ENCODE measurements around the gene TEX14. TPM values are rescaled to one million over a fixed set of nuclear protein-coding genes. Genes with fewer than 3 reads are reported as not detected.
"Not testable (repeated sequence)": the region's sequence is repeated elsewhere in the genome, so short reads cannot be mapped to it uniquely, and the experiment has no call there.

The TEX14 gene
- total and polyA plus RNA-seq, 8 donors, result 0.47 to 2.1 (median 1.3) TPM

- TF ChIP-seq CTCF (IDR thresholded peaks at IDR 0.05), result no peak
- DNase-seq, result no peak
- no peak overlapping the region for H3K27ac ChIP-seq
- H3K4me1 ChIP-seq, result peaks cover 0 to 10% of the 10 kb centered on the region in 2 donors
- no peaks in the 10 kb centered on the region for H3K27me3 ChIP-seq
- H3K36me3 ChIP-seq, result no peaks in the 10 kb centered on the region
- no peak for ATAC-seq
- no peak overlapping the region for H3K4me3 ChIP-seq
- intact Hi-C loops (cut with DNase I), result no loop called here
- H3K9me3 ChIP-seq, result no peaks in the 10 kb centered on the region
Observed at GRCh38 chr17:58556833-58557250, 135.0 kb downstream of the TEX14 start.

GRCh38 chr17:58555109-58555508 is 136.7 kb downstream of the TEX14 start:
- DNase-seq; H3K36me3 ChIP-seq; ATAC-seq; H3K27me3 ChIP-seq; intact Hi-C loops (cut with DNase I); H3K27ac ChIP-seq; H3K4me1 ChIP-seq; H3K9me3 ChIP-seq; H3K4me3 ChIP-seq: not testable (repeated sequence)

GRCh38 chr17:58541249-58541648 is 150.6 kb downstream of the TEX14 start:
- Histone ChIP-seq H3K27me3 (no peaks in the 10 kb centered on the region), H3K27ac (no peak overlapping the region), H3K9me3 (no peaks in the 10 kb centered on the region), H3K4me3 (no peak overlapping the region), H3K4me1 (peaks cover 0 to 5% of the 10 kb centered on the region in 2 donors), H3K36me3 (no peaks in the 10 kb centered on the region)
- TF ChIP-seq CTCF (IDR thresholded peaks at IDR 0.05), result no peak
- intact Hi-C loops (cut with DNase I), result no loop called here
- ATAC-seq (no peak), DNase-seq (no peak)

GRCh38 chr17:58539698-58540097 is 152.1 kb downstream of the TEX14 start:
- intact Hi-C loops (cut with DNase I), result no loop called here
- DNase-seq (no peak), ATAC-seq (no peak)
- TF ChIP-seq CTCF (IDR thresholded peaks at IDR 0.05), result no peak
- Histone ChIP-seq H3K4me3 (no peak overlapping the region), H3K36me3 (no peaks in the 10 kb centered on the region), H3K9me3 (no peaks in the 10 kb centered on the region), H3K4me1 (peaks cover 4 to 17% of the 10 kb centered on the region in 2 donors), H3K27ac (no peak overlapping the region), H3K27me3 (no peaks in the 10 kb centered on the region)

GRCh38 chr17:58538811-58539409 is 152.9 kb downstream of the TEX14 start:
- no peak for DNase-seq
- H3K9me3 ChIP-seq, result no peaks in the 10 kb centered on the region

More at GRCh38 chr17:58538811-58539409, 152.9 kb downstream of the TEX14 start:
- ATAC-seq, result no peak
- no peaks in the 10 kb centered on the region for H3K36me3 ChIP-seq
- H3K27me3 ChIP-seq, result no peaks in the 10 kb centered on the region
- intact Hi-C loops (cut with DNase I), result no loop called here
- no peak overlapping the region for H3K27ac ChIP-seq
- no peak for TF ChIP-seq CTCF (IDR thresholded peaks at IDR 0.05)
- H3K4me3 ChIP-seq, result no peak overlapping the region
- H3K4me1 ChIP-seq, result peaks cover 4 to 25% of the 10 kb centered on the region in 2 donors
